NT2/D1 (cell line): Measurements from ENCODE around the gene HOXA3.
A peak's percentile ranks its signal among the peaks of the same experiment; 100 is the strongest.

ENCODE experiments used
- SUZ12 ChIP-seq: IDR thresholded peaks from 2 replicates; pipeline ENCODE4 v1.6.1; 2011; ENCODE audit not compliant: insufficient read length, insufficient read depth; ENCODE audit errors: extremely low read depth
- YY1 ChIP-seq: IDR thresholded peaks from 2 replicates; pipeline ENCODE4 v1.6.1; 2011; ENCODE audit not compliant: insufficient read length, insufficient read depth

DNA sequence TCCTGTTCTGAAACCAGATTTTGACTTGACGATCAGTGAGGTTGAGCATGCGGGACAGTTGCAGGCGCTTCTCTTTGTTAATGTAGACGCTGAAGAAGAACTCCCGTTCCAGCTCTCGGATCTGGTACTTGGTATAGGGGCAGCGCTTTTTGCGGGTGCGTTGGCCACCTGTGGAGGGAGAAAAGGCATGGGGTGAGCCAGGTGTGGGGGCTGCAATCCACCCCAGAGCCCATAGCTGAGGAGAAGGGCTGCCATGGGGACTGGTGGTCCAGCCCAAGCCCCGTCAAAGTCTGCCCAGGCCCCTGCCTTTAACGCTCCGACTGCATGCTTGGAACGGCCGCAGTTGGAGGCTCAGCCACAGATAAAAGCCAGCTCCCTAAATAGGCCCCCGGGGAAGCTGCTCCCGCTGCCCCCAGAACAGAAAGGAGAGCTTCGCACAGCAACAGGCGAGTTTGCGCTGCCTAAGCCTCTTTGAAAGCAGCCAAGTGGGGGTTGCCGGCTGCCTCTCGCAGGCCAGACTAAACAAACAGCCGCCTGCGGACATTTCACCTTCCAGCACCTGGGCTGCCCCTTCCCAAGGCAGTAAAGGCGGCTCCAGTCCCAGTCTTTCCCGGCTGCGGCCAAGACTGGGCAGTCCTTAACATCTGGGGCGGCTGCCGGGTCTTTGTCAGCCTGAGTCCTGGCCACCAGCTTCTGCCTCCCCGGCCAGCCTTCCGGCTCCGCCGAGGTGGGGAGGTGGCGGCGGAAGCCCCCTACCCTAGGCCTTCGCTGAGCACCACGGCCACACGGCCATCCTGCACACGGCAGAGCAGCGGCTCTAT, 30.7 kb upstream of the HOXA3 start:
- no peak for TF ChIP-seq YY1
- TF ChIP-seq SUZ12 = peak; percentile 69
